Measurements from ENCODE around the gene C19orf12. TPM values are rescaled to one million over a fixed set of nuclear protein-coding genes. Genes with fewer than 3 reads are reported as not detected.

Gene C19orf12
- total and polyA plus RNA-seq, 2 of the 13 experiments (the other 11 are each of a cell fraction or from before 2014, with no cell fraction given), result 17.7 to 34.4 TPM

DNA sequence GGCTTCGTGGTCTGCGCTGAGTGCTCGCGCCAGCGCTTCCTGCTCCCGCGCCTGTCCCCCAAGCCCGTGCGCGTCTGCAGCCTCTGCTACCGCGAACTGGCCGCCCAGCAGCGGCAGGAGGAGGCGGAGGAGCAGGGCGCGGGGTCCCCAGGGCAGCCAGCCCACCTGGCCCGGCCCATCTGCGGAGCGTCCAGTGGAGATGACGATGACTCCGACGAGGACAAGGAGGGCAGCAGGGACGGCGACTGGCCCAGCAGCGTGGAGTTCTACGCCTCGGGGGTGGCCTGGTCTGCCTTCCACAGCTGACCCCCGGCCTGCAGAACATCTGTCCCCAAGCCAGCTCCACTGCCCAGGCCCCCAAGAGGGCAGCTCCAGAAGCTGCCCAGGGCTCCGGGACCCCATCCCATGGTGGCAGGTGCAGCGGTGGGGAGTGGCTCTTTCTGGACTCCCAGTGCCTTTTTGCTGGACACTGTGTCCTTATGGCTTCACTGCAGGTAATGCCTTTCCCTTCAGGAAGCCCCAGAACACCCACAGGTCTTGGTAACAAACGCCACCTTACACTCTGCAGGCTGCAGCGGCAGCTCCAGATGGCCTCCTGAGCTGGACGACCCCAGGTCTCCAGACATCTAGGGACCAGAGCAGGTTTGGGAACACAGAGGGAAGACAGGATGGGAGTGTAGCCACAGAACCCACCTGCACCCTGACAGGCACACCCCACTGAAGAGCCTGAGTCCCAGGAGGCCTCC lies 40.5 kb downstream of the C19orf12 start:
- Histone ChIP-seq H3K9ac (ENCODE audit: insufficient read depth, low read depth, low read length) (no peak overlapping the region), H3K4me3 (replicated peaks in 1 of 3; ENCODE audit: insufficient read depth in 1 of 3, low read depth in 2 of 3, low read length in 3 of 3) (no peak overlapping the region), H3K36me3 (replicated peaks in 1 of 2; ENCODE audit: control insufficient read depth in 1 of 2, insufficient read depth in 2 of 2, low read length in 2 of 2) (peaks cover 0 to 12% of the 10 kb centered on the region in 2 experiments; a peak in 2 of 5 replicates), H3K4me1 (ENCODE audit: insufficient read depth, low read length) (peaks cover 35% of the 10 kb centered on the region), H3K27ac (ENCODE audit: extremely low read length, insufficient read depth, low read length) (no peak overlapping the region), H4K20me1 (ENCODE audit: insufficient read depth, low read length) (0 out of 2 replicates have a peak, but pooled peaks cover 2% of the 10 kb centered on the region), H3K4me2 (ENCODE audit: low read depth, low read length) (no peak overlapping the region), H2AFZ (ENCODE audit: low read length) (no peak overlapping the region), H3K79me2 (ENCODE audit: insufficient read depth, low read length) (no peaks in the 10 kb centered on the region), H3K9me3 (ENCODE audit: low read length) (no peaks in the 10 kb centered on the region), H3K27me3 (ENCODE audit: control insufficient read depth in 1 of 2, insufficient read depth in 2 of 2, low read length in 2 of 2) (no peaks in the 10 kb centered on the region)
- intact Hi-C loops (cut with micrococcal nuclease; ENCODE audit: unreplicated experiment) (no loop called here), in situ Hi-C loops (cut with HindIII; ENCODE audit: extremely low pct_ligation_motif_present, low pct_unique_long_range_greater_than_20kb) (no loop called here)
- TF ChIP-seq ZNF672 (CRISPR knock-in tag; IDR thresholded peaks at IDR 0.05), result no peak
- no peak for TF ChIP-seq ZEB1 (IDR thresholded peaks at IDR 0.05; ENCODE audit: insufficient replicate concordance, low read depth)
- TF ChIP-seq ZNF552 (CRISPR knock-in tag; IDR thresholded peaks at IDR 0.05; ENCODE audit: borderline replicate concordance), result no peak
- TF ChIP-seq ZNF496 (CRISPR knock-in tag; IDR thresholded peaks at IDR 0.05; ENCODE audit: insufficient replicate concordance), result no peak
- no peak for TF ChIP-seq RFXAP (CRISPR knock-in tag; IDR thresholded peaks at IDR 0.05; ENCODE audit: borderline replicate concordance)
- no peak for TF ChIP-seq NR1H2 (CRISPR knock-in tag; IDR thresholded peaks at IDR 0.05; ENCODE audit: borderline replicate concordance, low read depth)
- no peak for TF ChIP-seq RXRA (CRISPR knock-in tag; IDR thresholded peaks at IDR 0.05)
- TF ChIP-seq ZFP82 (CRISPR knock-in tag; IDR thresholded peaks at IDR 0.05; ENCODE audit: borderline replicate concordance), result no peak
- no peak for TF ChIP-seq HOXA5 (CRISPR knock-in tag; IDR thresholded peaks at IDR 0.05)
- no peak for TF ChIP-seq TCF7L2 (IDR thresholded peaks at IDR 0.05; ENCODE audit: low read depth, low read length)
- TF ChIP-seq, protein P1, sequence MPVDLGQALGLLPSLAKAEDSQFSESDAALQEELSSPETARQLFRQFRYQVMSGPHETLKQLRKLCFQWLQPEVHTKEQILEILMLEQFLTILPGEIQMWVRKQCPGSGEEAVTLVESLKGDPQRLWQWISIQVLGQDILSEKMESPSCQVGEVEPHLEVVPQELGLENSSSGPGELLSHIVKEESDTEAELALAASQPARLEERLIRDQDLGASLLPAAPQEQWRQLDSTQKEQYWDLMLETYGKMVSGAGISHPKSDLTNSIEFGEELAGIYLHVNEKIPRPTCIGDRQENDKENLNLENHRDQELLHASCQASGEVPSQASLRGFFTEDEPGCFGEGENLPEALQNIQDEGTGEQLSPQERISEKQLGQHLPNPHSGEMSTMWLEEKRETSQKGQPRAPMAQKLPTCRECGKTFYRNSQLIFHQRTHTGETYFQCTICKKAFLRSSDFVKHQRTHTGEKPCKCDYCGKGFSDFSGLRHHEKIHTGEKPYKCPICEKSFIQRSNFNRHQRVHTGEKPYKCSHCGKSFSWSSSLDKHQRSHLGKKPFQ (CRISPR knock-in tag; IDR thresholded peaks at IDR 0.05; ENCODE audit: insufficient replicate concordance), result no peak
- TF ChIP-seq, protein P2, sequence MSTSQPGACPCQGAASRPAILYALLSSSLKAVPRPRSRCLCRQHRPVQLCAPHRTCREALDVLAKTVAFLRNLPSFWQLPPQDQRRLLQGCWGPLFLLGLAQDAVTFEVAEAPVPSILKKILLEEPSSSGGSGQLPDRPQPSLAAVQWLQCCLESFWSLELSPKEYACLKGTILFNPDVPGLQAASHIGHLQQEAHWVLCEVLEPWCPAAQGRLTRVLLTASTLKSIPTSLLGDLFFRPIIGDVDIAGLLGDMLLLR (CRISPR knock-in tag; IDR thresholded peaks at IDR 0.05), result no peak
- no peak for TF ChIP-seq ZNF34 (CRISPR knock-in tag; IDR thresholded peaks at IDR 0.05; ENCODE audit: borderline replicate concordance)
- TF ChIP-seq SRSF1 (optimal IDR thresholded peaks at IDR 0.05; ENCODE audit: low read depth, low read length), result no peak
- no peak for TF ChIP-seq ZFP36L2 (CRISPR knock-in tag; IDR thresholded peaks at IDR 0.05)
- no peak for TF ChIP-seq HOXA3 (CRISPR knock-in tag; IDR thresholded peaks at IDR 0.05)
- no peak for TF ChIP-seq HDAC2 (CRISPR knock-in tag; IDR thresholded peaks at IDR 0.05)
- WGBS (ENCODE audit: low lambda C conversion rate), result 97% methylated on average over 24 of the region's 34 CpGs
- FAIRE-seq, result no peak
- CTCF ChIA-PET (ENCODE audit: low intra/inter-chr PET ratio, low total read pairs), result no interaction called here
- POLR2A ChIA-PET, result no interaction called here
- ATAC-seq, result no peak
- DNase-seq (ENCODE audit: low spot score), result no peak
- BruUV-seq (replicated peaks), result no TSS peak
